ENCODE measurements around the gene ANGPT4.
A peak's percentile ranks its signal among the peaks of the same experiment; 100 is the strongest.
"Not testable (repeated sequence)": the region's sequence is repeated elsewhere in the genome, so short reads cannot be mapped to it uniquely, and the experiment has no call there.

ANGPT4 gene

GRCh38 chr20:875115-875514, 41.0 kb downstream of the ANGPT4 start:
- DNase-seq = no peak

- DNase-seq = no peak
Measured at GRCh38 chr20:873875-874607, 42.1 kb downstream of the ANGPT4 start.

GRCh38 chr20:872855-873520, 43.1 kb downstream of the ANGPT4 start:
- no peak for DNase-seq

GRCh38 chr20:871948-872347, 44.2 kb downstream of the ANGPT4 start:
- DNase-seq = no peak

GRCh38 chr20:871436-871835, 44.7 kb downstream of the ANGPT4 start:
- DNase-seq = no peak

- no peak for DNase-seq
Measured at GRCh38 chr20:870758-871157, 45.4 kb downstream of the ANGPT4 start.

GRCh38 chr20:869606-870005, 46.5 kb downstream of the ANGPT4 start:
- DNase-seq = no peak

GRCh38 chr20:868279-868678, 47.9 kb downstream of the ANGPT4 start:
- DNase-seq = peak in 2 of 56 donors; percentile 2 to 6

GRCh38 chr20:865440-865839, 50.7 kb downstream of the ANGPT4 start:
- no peak for DNase-seq

- DNase-seq = no peak
Measured at GRCh38 chr20:860891-861290, 55.2 kb downstream of the ANGPT4 start.

- no peak for DNase-seq
Measured at GRCh38 chr20:859751-860231, 56.3 kb downstream of the ANGPT4 start.

- no peak for DNase-seq
Measured at GRCh38 chr20:858011-858410, 58.1 kb downstream of the ANGPT4 start.

- DNase-seq = no peak
Measured at GRCh38 chr20:856361-856775, 59.8 kb downstream of the ANGPT4 start.

- DNase-seq = no peak
Measured at GRCh38 chr20:855466-856360, 60.4 kb downstream of the ANGPT4 start.

- DNase-seq = no peak
Measured at GRCh38 chr20:854601-855000, 61.5 kb downstream of the ANGPT4 start.

- DNase-seq = no peak
Measured at GRCh38 chr20:853406-853996, 62.6 kb downstream of the ANGPT4 start.

- DNase-seq = not testable (repeated sequence)
Measured at GRCh38 chr20:848731-849130, 67.4 kb downstream of the ANGPT4 start.

- DNase-seq = no peak
Measured at GRCh38 chr20:848193-848592, 67.9 kb downstream of the ANGPT4 start.

- peak in 4 of 56 donors; percentile 2 to 24 (median 10) for DNase-seq
Measured at GRCh38 chr20:846894-847278, 69.2 kb downstream of the ANGPT4 start.

- no peak for DNase-seq
Measured at GRCh38 chr20:845941-846893, 69.9 kb downstream of the ANGPT4 start.
